CD4-positive, alpha-beta T cell treated with Interferon gamma for 1 hour (primary cell): ENCODE results near the gene KCTD10.
A peak's percentile ranks its signal among the peaks of the same experiment; 100 is the strongest.

Source experiments
- DNase-seq: peaks from one replicate; pipeline ENCODE4 v3.0.0-alpha.2; 2020

The KCTD10 gene

GRCh38 chr12:109467978-109468676, 9.0 kb downstream of the KCTD10 start:
- DNase-seq, result no peak

- DNase-seq, result no peak
Measured at GRCh38 chr12:109466821-109467220, 10.3 kb downstream of the KCTD10 start.

- no peak for DNase-seq
Measured at GRCh38 chr12:109466305-109466704, 10.8 kb downstream of the KCTD10 start.

GRCh38 chr12:109464642-109465351, 12.3 kb downstream of the KCTD10 start:
- no peak for DNase-seq

- no peak for DNase-seq
Measured at GRCh38 chr12:109463756-109464155, 13.3 kb downstream of the KCTD10 start.

GRCh38 chr12:109462868-109463692, 14.0 kb downstream of the KCTD10 start:
- DNase-seq, result no peak

GRCh38 chr12:109461846-109462756, 15.0 kb downstream of the KCTD10 start:
- DNase-seq, result no peak

- DNase-seq, result peak; percentile 33
Measured at GRCh38 chr12:109461049-109461845, 15.9 kb downstream of the KCTD10 start.

GRCh38 chr12:109460538-109460937, 16.6 kb downstream of the KCTD10 start:
- no peak for DNase-seq

- DNase-seq, result no peak
Measured at GRCh38 chr12:109459247-109459646, 17.9 kb downstream of the KCTD10 start.

GRCh38 chr12:109458771-109459208, 18.3 kb downstream of the KCTD10 start:
- no peak for DNase-seq

- no peak for DNase-seq
Measured at GRCh38 chr12:109458086-109458485, 19.0 kb downstream of the KCTD10 start.

GRCh38 chr12:109455706-109456105, 21.4 kb downstream of the KCTD10 start:
- DNase-seq, result no peak

GRCh38 chr12:109452489-109452888, 24.6 kb downstream of the KCTD10 start:
- DNase-seq, result no peak

GRCh38 chr12:109451400-109451799, 25.7 kb downstream of the KCTD10 start:
- no peak for DNase-seq

- DNase-seq, result no peak
Measured at GRCh38 chr12:109450980-109451379, 26.1 kb downstream of the KCTD10 start.

GRCh38 chr12:109449845-109450532, 27.1 kb downstream of the KCTD10 start:
- no peak for DNase-seq

GRCh38 chr12:109448707-109449390, 28.3 kb downstream of the KCTD10 start:
- DNase-seq, result no peak

- no peak for DNase-seq
Measured at GRCh38 chr12:109448272-109448671, 28.8 kb downstream of the KCTD10 start.

GRCh38 chr12:109447482-109447881, 29.6 kb downstream of the KCTD10 start:
- DNase-seq, result no peak
